ENCODE measurements around the gene RNF6.
"Not testable (repeated sequence)": the region's sequence is repeated elsewhere in the genome, so short reads cannot be mapped to it uniquely, and the experiment has no call there.

RNF6 gene

DNA sequence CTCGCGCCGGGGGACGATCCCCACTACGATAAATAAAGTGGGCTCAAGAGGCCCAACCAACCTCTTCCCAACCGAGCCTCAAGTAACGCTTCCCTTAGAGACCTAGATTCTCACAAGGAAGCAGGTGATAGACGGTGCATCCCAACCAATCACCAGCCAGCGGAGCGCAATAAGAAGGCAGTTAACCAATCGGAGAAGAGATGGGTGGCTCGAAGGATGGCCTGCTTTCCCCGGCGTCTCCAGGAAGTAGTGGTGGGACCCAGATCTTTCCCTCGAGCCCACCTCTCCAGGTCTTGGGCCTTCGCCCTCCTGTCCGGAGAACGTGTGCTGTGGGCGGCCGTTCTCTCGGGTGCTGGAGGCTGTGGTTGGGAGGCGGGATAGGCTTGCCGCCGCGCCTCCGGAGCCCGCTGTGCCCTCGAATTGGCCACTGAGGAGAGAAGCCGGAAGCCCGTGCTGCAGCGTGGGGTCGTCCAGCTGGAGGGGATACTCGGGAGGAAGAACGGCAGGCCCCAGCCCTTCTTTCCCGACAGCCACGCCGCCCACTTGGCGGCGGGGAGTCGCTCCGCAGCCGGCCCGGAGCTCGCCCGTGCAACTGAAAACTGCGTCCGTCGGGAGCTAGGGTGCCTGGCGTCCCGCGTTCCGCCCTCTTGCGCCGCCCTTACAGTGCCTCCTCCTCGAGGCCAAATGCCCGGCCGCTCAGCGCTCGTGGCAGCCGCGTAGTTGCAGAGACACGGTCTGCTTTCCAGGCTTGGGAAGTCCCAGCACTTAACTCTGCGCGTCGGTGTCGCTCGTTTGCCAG lies at the start of gene RNF6:
TSS of gene RNF6 (minus strand) at position 594 of the 799 bp plus-strand sequence. CDS start 2,665 bp downstream, outside the sequence.
- DNase-seq, result peak; percentile 91

DNA sequence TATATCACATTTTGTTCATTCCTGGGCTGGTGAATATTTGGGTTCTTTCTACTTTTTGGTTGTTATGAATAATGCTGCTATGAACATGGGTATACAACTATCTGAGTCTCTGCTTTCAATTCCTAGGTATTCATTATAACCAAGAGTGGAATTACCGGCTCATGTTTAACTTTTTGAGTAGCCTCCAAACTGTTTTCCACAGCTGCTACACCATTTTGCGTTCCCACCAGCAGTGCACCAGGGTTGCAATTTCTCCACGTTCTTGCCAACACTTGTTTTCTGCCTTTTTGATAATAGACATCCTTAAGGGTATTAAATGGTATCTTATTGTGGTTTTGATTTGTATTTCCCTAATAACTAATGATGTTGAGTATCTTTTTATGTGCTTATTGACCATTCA lies 48.6 kb upstream of the RNF6 start:
- DNase-seq, result no peak

DNA sequence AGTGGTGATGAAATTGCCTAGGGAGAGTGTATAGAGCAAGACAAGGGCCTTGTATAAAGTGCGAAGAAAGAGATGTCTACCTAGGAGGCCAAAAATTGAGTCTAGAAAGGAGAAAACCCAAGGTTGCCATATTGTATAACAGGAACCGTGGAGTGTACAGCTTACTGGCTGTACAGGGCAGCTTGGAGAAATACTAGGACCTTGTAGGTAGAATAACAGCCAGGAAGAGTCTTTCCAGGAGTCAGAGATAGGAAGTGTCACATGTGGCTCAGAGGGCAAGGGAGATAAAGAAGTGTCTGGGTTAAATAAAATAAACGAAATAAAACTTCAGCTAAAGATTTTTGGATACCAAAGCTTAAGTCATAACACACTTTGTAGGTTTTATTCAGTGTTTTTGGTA lies 44.2 kb upstream of the RNF6 start:
- DNase-seq, result no peak

DNA sequence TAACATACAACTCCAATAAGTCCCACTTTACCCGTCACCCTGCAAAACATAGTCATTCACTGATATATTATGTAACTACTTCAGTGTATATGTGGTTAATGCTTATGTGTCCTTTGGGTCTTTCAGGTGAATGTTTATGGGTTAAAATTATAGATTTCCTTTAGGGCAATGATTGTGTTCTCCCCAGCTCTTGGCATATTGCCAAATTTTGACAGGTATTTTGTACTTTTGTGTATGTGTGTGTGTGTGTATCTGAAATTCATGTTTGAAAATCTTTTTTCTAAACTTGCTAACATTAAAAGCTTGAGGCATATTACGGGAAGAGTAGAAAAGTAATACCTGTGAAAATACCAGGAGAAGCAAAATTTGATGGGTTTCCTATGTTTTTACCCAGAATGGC lies 40.0 kb upstream of the RNF6 start:
- DNase-seq, result no peak

DNA sequence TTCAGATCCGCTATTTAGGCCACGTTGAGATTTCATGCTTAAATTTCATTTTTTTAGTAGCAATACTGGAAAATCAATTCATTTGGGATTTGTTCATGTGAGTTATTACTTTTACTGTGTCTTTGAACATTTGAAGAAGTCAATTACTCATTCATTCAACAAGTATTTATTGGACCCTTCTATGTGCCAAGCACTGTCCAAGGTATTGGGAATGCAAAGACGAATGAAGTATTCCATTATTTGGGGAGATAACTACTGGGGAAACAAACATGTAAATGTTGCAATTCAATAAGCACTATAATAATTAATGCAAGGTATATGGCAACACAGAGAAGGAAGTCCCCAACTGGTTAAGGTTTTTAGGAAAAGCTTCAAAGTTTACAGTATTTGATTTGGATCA lies 37.5 kb upstream of the RNF6 start:
- no peak for DNase-seq

DNA sequence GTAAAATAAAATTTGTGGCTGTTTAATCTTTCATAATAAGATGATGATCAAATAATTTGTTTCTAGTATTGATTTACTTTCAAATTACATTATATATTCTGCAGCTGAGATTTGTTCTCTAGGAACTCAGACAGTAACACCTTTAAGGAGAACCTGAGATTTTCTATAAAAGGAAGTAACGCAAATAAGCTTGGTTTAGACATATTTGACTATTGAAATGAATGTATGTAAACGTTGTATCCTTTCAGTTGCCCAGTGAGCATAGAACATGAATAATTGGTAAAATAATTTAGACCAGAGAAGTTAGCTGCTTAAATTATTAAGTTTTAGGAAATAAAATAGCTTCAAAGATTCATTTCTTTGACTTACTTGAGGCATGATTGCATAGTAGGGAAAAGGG lies 34.9 kb upstream of the RNF6 start:
- no peak for DNase-seq

DNA sequence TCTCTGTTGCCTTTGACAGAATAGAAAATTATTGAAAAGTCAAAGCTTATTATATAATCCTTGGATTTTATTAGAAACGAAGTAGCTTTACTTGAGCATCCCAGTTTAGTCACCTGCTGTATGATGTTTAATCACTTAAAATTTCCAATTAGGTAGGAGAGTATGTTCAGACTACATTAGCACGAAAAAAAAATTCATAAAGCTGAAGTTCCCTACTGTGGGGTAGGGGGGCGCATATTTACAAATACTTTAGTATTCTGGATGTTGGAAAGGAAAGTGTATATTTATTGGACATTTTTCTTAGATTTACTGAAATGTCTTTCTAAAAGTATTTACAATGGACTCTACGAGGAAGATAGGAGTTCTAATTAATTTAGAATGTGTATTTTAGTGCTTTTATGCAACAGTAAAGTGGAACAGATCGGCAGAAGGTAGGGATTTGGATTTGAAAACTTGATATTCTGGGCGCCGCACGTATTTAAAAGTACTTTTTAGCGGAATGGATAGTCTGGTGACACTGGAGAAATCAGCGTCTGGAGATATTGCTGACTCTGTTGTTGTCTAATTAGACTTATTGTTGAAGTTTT lies 33.7 kb upstream of the RNF6 start:
- DNase-seq, result no peak

DNA sequence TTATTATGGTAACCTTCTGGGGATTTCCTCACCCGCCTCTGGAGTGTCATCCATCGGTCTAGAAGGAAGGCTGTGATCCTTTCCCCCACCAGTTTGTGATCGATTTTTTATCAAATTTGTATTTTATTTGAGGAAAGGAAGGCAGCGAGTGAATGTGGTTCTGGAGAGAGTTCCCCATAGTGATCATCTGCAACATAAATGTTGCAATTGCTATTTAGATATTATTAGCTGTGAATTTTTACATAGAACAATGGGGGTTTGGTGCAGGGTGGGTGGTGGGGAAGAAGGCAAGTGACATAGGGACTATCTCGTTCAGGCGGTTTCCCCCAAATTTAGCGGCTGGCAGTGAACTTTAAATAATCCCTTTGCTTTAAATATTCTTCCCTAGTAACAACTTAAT lies 33.0 kb upstream of the RNF6 start:
- DNase-seq, result no peak

DNA sequence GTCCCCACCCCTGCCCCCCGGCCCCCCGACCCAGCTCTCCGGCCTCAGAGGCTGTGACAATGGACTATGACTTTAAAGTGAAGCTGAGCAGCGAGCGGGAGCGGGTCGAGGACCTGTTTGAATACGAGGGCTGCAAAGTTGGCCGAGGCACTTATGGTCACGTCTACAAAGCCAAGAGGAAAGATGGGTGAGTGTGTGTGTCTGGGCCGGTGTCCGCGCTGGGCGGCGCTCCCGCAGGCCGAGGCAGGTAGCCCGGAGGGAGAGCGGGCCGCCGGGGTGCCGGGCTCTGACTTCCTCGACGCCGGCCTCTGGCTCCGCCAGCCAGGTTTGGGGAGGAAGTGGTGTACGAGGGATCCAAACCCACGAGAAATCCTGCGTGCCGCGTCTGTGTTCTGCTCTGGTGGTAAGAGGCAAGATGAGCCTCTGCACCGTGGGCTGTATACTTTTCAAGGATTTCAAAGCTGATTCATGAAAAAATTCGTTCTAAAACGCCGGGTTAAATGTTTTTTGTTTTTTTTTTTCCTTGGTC lies 32.5 kb upstream of the RNF6 start:
- no peak for DNase-seq

DNA sequence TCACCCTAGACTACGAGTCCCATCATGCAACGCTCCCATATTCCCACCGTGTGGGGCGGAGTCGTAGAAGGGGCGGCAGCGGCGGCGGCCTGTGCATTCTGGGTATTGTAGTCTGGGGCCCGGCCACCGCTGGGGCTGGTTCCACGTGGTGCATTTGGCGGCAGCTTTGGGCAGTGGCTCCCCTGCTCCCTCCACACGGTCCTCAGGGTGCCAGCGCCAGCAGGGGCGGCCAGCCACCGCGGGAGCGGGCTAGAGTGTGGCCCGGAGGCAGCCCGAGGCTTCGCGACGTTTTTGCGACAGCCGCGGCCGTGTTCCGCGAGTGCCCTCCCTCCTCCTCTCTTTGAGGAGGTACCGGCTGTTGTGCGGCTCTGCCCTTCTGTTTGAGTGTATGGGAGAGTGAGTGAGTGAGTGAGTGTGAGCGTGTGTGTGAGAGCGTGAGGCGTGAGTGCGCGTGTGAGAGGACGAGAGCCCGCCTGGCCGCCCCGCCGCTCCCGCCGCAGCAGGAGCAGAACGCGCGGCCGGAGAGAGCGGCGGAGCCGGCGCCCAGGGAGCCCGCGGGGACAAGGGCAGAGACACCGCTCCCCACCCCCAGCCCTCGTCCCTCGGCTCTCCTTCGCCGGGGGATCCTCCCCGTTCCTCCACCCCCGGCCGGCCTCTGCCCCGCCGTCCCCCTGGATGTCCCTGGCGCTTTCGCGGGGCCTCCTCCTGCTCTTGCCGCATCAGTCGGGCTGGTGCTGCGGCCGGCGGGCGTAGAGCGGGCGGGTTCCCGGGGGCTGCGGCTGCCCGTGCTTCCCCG lies 31.9 kb upstream of the RNF6 start, which contains the start of gene CDK8:
TSS of gene CDK8 (plus strand) at position 343 of the 796 bp plus-strand sequence. CDS start 513 bp downstream, outside the sequence.
- peak; percentile 78 for DNase-seq

DNA sequence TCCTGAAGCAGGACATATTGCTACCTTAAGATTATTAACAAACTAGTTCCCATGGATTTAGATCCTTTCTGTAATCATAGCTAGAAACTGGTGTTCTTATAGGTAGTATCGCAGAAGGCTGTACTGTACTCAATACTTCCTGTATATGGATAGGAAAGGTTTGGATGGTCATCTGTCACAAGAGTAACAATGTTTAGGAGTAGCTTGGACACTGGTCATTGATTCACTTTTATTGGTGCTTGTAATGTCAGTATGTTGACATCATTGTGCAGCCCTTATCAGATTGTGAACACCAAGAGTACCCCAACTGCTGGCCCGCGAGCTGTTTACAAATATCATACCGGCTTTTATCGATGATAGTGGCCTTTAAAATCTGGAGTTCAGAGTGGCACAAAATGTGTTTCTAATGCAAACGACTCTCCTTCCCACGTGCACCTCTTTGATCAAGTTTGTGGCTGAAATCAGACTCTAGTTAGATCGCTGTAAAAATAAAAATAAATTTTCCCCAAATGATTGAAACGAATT lies 31.2 kb upstream of the RNF6 start:
- no peak for DNase-seq

DNA sequence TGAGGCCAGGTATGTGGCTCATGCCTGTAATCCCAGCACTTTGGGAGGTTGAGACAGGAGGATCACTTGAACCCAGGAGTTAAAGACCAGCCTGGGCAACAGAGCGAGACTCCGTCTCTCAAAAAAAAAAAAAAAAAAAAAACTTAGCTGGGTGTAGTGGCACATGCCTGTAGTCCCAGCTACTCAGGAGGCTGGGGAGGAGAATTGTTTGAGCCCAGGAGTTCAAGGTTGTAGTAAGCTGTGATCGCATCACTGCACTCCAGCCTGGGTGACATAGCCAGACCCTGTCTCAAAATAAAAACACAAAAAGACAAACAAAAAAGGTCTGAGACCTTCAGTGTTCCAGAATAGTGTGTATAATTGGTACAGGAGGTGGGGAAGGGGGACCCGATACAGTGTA lies 29.9 kb upstream of the RNF6 start:
- not testable (repeated sequence) for DNase-seq

DNA sequence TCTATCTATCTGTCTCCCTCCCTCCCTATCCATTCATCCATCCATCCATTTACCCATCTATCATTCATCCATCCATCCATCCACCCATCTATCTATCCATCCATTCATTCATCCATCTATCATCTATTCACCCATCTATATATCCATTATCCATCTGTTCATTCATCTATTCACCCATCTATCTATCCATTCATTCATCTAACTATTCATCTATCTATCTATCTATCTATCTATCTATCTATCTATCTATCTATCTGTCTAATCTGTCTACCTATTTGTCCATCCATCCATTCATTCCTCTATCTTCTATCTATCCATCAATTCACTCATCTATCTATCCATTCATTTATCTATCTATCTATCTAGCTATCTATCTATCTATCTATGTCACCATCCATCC lies 27.4 kb upstream of the RNF6 start:
- DNase-seq, result no peak

DNA sequence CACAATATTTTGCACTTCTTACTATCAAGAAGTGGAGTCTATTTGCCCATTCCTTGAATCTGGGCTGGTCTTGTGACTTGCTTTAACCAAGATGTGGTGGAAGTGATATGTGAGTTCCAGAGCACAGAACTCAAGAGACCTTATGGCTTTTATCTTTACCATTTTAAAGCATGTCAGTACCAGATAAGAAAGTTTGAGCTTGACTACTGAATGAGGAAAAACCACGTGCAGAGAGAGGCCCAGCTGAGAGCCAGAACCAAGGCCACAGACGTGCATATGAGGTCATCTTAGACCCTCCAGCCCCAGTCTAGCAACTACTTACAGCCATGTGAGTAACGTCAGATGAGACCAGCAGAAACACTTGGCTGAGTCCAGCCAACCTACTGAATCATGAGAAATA lies 25.5 kb upstream of the RNF6 start:
- DNase-seq, result no peak

DNA sequence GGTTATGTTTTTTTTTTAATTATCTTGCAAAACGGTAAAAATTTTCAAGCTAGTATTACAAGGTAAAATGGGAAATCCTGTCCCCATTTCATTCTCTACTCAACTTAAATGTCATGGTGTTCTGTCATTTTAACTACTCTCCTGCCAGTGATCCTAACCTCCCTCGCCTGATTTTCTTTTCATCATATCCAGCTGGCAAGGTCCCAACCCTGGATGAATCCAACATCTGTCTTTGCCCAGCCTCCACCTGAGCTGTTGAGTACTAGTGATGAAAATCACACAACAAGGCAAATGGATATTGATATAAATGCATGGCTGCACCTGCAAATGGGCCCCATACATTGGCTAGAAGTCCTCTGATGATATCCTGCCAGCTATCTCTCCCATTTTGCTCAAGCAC lies 24.9 kb upstream of the RNF6 start:
- no peak for DNase-seq

DNA sequence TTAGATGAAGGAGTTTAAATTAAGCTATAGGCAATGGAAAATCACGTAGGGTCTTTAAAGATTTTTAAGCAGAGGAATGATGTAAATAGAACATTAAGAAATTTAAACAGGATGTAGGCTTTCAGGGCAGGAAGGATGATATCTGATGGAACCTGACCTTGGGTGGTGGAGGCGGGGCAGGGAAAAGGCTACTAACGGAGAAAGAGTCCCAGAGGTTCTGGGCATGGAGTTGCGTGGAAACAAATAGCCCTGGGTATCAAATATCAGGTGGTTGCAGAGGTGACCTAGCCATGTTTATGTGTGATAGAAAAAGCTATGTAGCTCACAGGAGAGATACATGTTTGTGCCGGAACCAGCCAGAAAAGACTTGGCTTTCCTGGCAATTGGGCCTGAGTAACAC lies 24.0 kb upstream of the RNF6 start:
- DNase-seq, result no peak

DNA sequence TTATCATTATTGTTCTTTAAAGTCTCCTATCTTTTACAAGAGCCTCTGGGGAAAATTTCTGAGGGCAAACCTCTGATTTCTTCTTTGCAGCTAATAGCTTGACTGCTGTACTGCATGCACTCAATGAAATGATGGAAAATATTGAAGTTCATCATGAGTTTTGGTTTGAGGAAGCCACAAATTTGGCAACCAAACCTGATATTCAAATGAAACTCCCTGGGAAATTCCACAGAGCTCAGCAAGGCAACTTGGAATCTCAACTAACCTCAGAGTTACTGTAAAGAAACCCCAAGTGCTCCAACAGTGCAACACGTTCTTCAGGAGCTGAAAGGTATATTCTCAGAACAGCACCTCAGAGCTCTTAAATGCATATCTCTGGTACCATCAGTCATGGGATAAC lies 14.2 kb upstream of the RNF6 start:
- DNase-seq, result no peak

DNA sequence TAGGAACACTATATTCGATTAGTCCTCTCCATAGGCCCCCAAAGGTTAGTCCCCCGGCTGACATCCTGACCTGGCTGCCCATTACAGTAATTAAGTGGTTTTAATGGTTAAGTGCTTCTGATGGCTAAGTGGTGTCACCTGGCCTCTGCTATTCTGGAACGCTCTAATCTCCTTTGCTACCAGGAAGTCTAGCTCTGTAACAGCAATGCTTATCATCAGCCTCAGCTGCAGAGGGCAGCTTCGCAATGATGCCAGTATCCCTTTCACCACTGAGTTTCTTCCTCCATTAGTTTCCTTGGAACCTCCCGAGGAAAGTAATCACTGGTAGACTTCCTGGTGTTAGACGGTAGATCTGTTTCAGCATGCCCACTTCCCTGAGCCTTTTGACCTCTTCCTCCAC lies 8.6 kb upstream of the RNF6 start:
- no peak for DNase-seq

DNA sequence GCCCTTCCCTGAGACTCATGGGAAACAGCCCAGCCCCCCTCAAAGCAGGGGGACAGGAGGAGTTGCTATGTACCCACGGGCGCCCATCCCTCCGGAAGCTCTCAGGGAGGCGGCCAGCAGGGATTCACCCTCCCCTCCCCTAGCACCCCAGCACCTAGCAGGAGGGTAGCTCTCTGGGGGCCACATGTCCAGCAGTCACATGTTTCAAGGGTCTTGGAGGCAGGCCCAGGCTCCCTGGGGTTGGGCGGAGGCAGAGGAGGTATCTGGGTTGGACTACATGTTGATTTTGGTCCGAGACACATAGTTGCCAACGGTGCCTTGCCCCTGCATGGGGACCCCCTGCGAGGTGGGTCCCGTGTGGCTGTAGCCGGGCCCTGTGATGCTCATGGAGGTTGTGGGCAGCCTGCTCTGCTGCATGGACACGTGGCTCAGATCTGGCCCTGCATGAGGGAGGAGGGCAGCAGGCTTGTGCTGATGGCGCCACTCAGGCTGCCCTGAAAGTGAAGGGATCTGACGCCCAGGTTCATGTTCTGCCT lies 7.0 kb upstream of the RNF6 start:
- no peak for DNase-seq

DNA sequence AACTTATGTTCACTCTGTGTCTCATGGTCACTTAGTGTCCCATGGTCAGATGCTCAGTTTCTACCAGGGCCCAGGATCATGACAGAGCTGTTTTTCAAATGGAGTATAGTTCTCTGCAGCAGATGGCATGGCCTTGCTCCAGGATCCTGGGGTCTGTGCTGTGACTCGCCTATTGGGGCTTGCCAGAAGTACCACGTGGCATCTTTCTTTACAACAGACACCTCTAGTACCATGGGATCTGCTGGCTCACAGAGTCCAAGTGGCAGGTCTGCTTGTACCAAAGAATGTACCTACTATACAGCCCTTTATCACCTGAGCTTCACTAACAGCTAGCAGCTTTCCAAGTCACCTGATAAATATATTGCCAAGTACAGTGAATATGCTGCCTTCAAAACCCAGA lies 6.0 kb upstream of the RNF6 start:
- DNase-seq, result peak; percentile 75

DNA sequence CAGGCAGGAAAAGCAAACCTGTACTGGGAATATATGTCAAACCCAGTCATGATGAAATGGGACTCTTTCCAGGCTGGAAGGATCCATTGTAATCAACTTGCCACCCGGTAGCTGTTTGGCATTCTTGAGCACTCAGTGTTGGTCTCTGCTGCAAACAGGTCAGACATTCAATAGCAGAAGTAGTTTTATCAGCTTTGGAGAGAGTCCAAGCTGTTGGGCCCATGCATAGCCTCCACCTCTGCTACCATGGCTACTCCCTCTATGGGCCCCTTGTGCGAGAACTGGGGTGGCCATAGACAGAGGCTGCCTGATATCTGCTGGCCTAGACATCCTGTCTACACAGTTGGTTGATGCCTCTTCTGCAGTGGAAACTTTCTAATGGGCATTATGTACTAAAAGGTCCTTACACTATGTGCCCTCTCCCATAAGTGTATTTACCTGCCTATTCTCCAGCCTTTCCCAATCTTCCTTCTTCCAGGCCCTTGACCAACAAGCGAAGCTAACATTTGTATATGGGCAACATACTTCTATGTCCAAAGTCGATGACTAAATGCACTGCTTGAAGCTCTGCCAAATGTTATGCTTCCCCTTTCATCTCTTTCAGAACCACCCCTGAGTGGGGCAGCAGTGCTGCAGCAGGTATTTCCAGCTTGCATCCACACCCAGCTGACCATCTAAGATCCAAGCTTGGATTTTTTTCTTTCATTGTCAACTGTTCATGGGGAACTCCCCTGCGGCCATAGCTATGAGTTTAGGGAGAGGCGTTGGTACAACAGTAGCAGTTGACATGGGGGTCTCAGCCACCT lies 5.3 kb upstream of the RNF6 start:
- DNase-seq, result no peak
